Measurements from ENCODE around the gene CHKA. TPM values are rescaled to one million over a fixed set of nuclear protein-coding genes. Genes with fewer than 3 reads are reported as not detected.

The CHKA gene
- polyA plus RNA-seq, 1 of the 3 experiments (the other 2 are of a cell fraction), result 12.3 TPM

GRCh38 chr11:68166969-68167368, 45.8 kb upstream of the CHKA start:
- 75% methylated on average over 4 of the region's 4 CpGs for WGBS (ENCODE audit: low lambda C conversion rate)
- H3K79me2 ChIP-seq (ENCODE audit: insufficient read depth), result no peaks in the 10 kb centered on the region
- no peak overlapping the region for H3K4me3 ChIP-seq (ENCODE audit: low read depth in 2 of 2, low read length in 1 of 2)
- peaks cover 55 to 73% of the 10 kb centered on the region in 2 experiments for H3K36me3 ChIP-seq (replicated peaks in 1 of 2; ENCODE audit: control insufficient read depth in 1 of 2, insufficient read depth in 2 of 2, low read length in 1 of 2)
- no peaks in the 10 kb centered on the region for H3K27me3 ChIP-seq (ENCODE audit: insufficient read depth)
- CTCF ChIA-PET, result interaction anchor here (0.6 to 0.9 kb wide), 2 partner anchors 9 to 1120 kb away, joined by 3 read pairs; no protein-coding TSS in a partner anchor
- TF ChIP-seq USF2 (IDR thresholded peaks at IDR 0.05; ENCODE audit: borderline replicate concordance, low read depth, low read length), result no peak
- TF ChIP-seq RAD21 (IDR thresholded peaks at IDR 0.05; ENCODE audit: low read length), result no peak
- no peak for TF ChIP-seq MAX (IDR thresholded peaks at IDR 0.05; ENCODE audit: low read depth)
- TF ChIP-seq FOXJ3 (CRISPR knock-in tag; IDR thresholded peaks at IDR 0.05), result no peak
- TF ChIP-seq IRF3 (IDR thresholded peaks at IDR 0.05; ENCODE audit: low read depth, low read length), result no peak
- TF ChIP-seq EZH2phosphoT487 (IDR thresholded peaks at IDR 0.05; ENCODE audit: borderline replicate concordance, low read depth), result no peak
- TF ChIP-seq RXRA (IDR thresholded peaks at IDR 0.05; ENCODE audit: borderline replicate concordance, low read depth), result no peak
- TF ChIP-seq SIN3A (IDR thresholded peaks at IDR 0.05; ENCODE audit: borderline replicate concordance, low read depth, low read length), result no peak
- TF ChIP-seq NFIC (IDR thresholded peaks at IDR 0.05; ENCODE audit: borderline replicate concordance), result no peak
- TF ChIP-seq TAF1 (IDR thresholded peaks at IDR 0.05; ENCODE audit: borderline replicate concordance, low read depth, low read length), result no peak
- no peak for TF ChIP-seq RFX5 (IDR thresholded peaks at IDR 0.05; ENCODE audit: low read length)
- no peak for TF ChIP-seq CTCF (IDR thresholded peaks at IDR 0.05)
- no peak for TF ChIP-seq ZBTB33 (IDR thresholded peaks at IDR 0.05; ENCODE audit: borderline replicate concordance, low read depth)
- no peak for TF ChIP-seq FOSL2 (IDR thresholded peaks at IDR 0.05; ENCODE audit: borderline replicate concordance, low read depth)
- TF ChIP-seq EP300 (IDR thresholded peaks at IDR 0.05; ENCODE audit: borderline replicate concordance in 1 of 2, low read depth in 1 of 2, low read length in 1 of 2), result no peak
- no peak overlapping the region for H2AFZ ChIP-seq (ENCODE audit: low read depth)
- POLR2A ChIA-PET, result no interaction called here
- no peaks in the 10 kb centered on the region for H3K9me2 ChIP-seq
- no peak for DNase-seq
- H3K4me1 ChIP-seq (ENCODE audit: control insufficient read depth in 1 of 2, insufficient read depth in 2 of 2, low read depth in 1 of 2, low read length in 1 of 2), result no peaks in the 10 kb centered on the region
- H4K20me1 ChIP-seq (ENCODE audit: insufficient read depth), result no peaks in the 10 kb centered on the region
- H3K4me2 ChIP-seq, result no peak overlapping the region
- H3K9me3 ChIP-seq, result no peaks in the 10 kb centered on the region
- H3K9ac ChIP-seq, result no peak overlapping the region
- H3F3A ChIP-seq (replicated peaks; ENCODE audit: insufficient read depth), result no peaks in the 10 kb centered on the region
- no peak overlapping the region for H3K27ac ChIP-seq (ENCODE audit: low read depth in 2 of 2, low read length in 1 of 2)

Data from SK-N-SH (cell line).